CD4-positive, alpha-beta memory T cell (primary cell): ENCODE measurements around the gene TACC2. TPM values are rescaled to one million over a fixed set of nuclear protein-coding genes. Genes with fewer than 3 reads are reported as not detected.
A peak's percentile ranks its signal among the peaks of the same experiment; 100 is the strongest.

ENCODE experiments used
- CTCF ChIA-PET: fragments of 350-600 bp; sonication (Branson Sonifier 250); formaldehyde crosslinking; loops from one replicate; lab custom pipeline; 2021; ENCODE audit warnings: inconsistent platforms; ENCODE audit not compliant: partially characterized antibody; lab: Charles Lee
- POLR2A ChIA-PET: fragments of 350-600 bp; sonication (Branson Sonifier 250); formaldehyde crosslinking; loops from one replicate; lab custom pipeline; 2021; ENCODE audit not compliant: partially characterized antibody; lab: Charles Lee
- DNase-seq, 5 donors: peaks; one replicate each; pipeline versions ENCODE4 v3.0.0 to v3.0.0-alpha.2; 2020 to 2022; ENCODE audit warnings: mixed read lengths in 1 of 5
- H3K27ac ChIP-seq: one replicate; pipeline ENCODE4 v1.7.0; 2013; ENCODE audit warnings: low read depth, low read length
- H3K27me3 ChIP-seq: 2 replicates; pipeline ENCODE4 v1.7.0; 2013; ENCODE audit warnings: mild to moderate bottlenecking, low read length, moderate library complexity; ENCODE audit not compliant: insufficient read depth
- H3K36me3 ChIP-seq: 2 replicates; pipeline ENCODE4 v1.7.0; 2013; ENCODE audit warnings: mild to moderate bottlenecking, low read length, moderate library complexity; ENCODE audit not compliant: insufficient read depth
- H3K4me1 ChIP-seq: 2 replicates; pipeline ENCODE4 v1.7.0; 2013; ENCODE audit warnings: mild to moderate bottlenecking, low read length, moderate library complexity; ENCODE audit not compliant: insufficient read depth
- H3K4me3 ChIP-seq, 2 donors: one replicate each; pipeline ENCODE4 v1.7.0; 2013; ENCODE audit warnings: low read length in 2 of 2, mild to moderate bottlenecking in 1 of 2
- H3K9me3 ChIP-seq, 2 donors: one replicate each; pipeline ENCODE4 v1.7.0; 2013; ENCODE audit warnings: low read length in 2 of 2, control low read depth in 1 of 2; ENCODE audit not compliant: control insufficient read depth in 1 of 2
- H3K27ac Mint-ChIP-seq, 7 donors: one replicate each; pipeline ENCODE4 v1.8.0; 2020 to 2021; ENCODE audit warnings: mixed read lengths in 7 of 7, mild to moderate bottlenecking in 6 of 7, inconsistent platforms in 3 of 7, moderate library complexity in 3 of 7
- H3K27me3 Mint-ChIP-seq, 2 donors: one replicate each; pipeline ENCODE4 v1.8.0; 2020 to 2021; ENCODE audit warnings: mixed read lengths in 2 of 2
- H3K36me3 Mint-ChIP-seq, 2 donors: one replicate each; pipeline ENCODE4 v1.8.0; 2020 to 2021; ENCODE audit warnings: mixed read lengths in 2 of 2, inconsistent platforms in 1 of 2, mild to moderate bottlenecking in 1 of 2
- H3K4me1 Mint-ChIP-seq, 4 donors: one replicate each; pipeline ENCODE4 v1.8.0; 2020 to 2021; ENCODE audit warnings: mixed read lengths in 4 of 4, mild to moderate bottlenecking in 1 of 4
- H3K4me3 Mint-ChIP-seq, 8 donors: one replicate each; pipeline ENCODE4 v1.8.0; 2020 to 2021; ENCODE audit warnings: mixed read lengths in 8 of 8, mild to moderate bottlenecking in 7 of 8, moderate library complexity in 6 of 8, inconsistent platforms in 3 of 8
- H3K9me3 Mint-ChIP-seq, 8 donors: one replicate each; pipeline ENCODE4 v1.8.0; 2020 to 2021; ENCODE audit warnings: mixed read lengths in 8 of 8, mild to moderate bottlenecking in 5 of 8, inconsistent platforms in 3 of 8, moderate library complexity in 1 of 8
- intact Hi-C: fragments of 100-400 bp; cut with micrococcal nuclease; formaldehyde crosslinking; loops from one replicate; pipeline ENCODE4 v1.15.1; 2023
- polyA plus RNA-seq, 2 donors: library from polyadenylated mRNA; unstranded; fragments of 300-500 nt; fragmentation: Illumina TruSeq; gene quantifications; one replicate each; pipeline ENCODE4 v1.2.3, GENCODE V29; 2021
- total RNA-seq, 2 experiments: library from RNA; stranded (reverse); gene quantifications; one replicate each; pipeline ENCODE4 v1.2.3, GENCODE V29; 2021

Gene TACC2
- total and polyA plus RNA-seq, 4 experiments from 2014 or later: not detected

DNA sequence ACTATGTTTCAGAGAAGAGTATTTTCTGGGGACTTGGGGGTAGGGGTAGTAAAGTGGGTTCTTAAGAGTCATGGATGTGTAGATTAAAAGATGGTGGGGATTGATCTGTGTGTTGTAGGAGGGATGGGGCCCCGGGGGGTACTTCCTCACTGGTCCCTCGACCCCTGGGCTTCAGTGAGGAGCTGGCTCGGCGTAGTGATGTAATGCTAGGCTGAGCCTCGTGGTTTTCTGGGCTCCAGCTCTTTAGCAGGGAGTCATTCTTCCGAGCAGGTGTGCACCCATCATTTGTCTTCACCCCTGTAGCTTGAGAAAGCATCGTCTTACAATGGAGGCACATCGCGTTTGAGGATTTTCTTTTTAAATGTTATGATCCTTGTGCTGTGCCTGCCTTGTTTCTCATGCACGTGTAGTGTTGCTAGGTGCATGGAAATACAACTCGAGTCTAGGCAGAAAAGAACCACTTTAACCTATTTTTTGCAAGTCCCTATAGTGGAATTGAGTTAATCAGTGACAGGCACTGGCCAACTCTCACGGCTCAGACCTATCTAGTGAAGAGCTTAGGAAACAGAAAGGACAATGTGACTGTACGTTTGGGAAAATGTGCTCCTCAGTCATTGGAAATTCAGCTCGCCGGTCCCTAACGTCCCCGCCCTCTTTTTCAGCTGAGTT lies 176.0 kb downstream of the TACC2 start:
- no peaks in the 10 kb centered on the region for H3K36me3 Mint-ChIP-seq
- H3K27me3 ChIP-seq: peaks cover 17% of the 10 kb centered on the region
- H3K27me3 Mint-ChIP-seq: peaks cover 45 to 50% of the 10 kb centered on the region in 2 donors
- no peak overlapping the region for H3K27ac ChIP-seq
- POLR2A ChIA-PET: no interaction called here
- CTCF ChIA-PET: no interaction called here
- peaks cover 0 to 3% (median 0%) of the 10 kb centered on the region in 8 donors for H3K9me3 Mint-ChIP-seq
- H3K4me1 ChIP-seq: no peaks in the 10 kb centered on the region
- peaks cover 5 to 12% (median 9%) of the 10 kb centered on the region in 4 donors for H3K4me1 Mint-ChIP-seq
- H3K9me3 ChIP-seq: no peaks in the 10 kb centered on the region
- DNase-seq: no peak
- H3K27ac Mint-ChIP-seq: no peak overlapping the region
- intact Hi-C loops: no loop called here
- H3K36me3 ChIP-seq: no peaks in the 10 kb centered on the region
- H3K4me3 ChIP-seq: no peak overlapping the region
- H3K4me3 Mint-ChIP-seq: peak overlapping the region in 5 of 8 donors; percentile 7 to 72 (median 40)

GRCh38 chr10:122165484-122166276 lies 176.7 kb downstream of the TACC2 start:
- peaks cover 0 to 3% (median 0%) of the 10 kb centered on the region in 8 donors for H3K9me3 Mint-ChIP-seq
- H3K4me1 ChIP-seq: no peaks in the 10 kb centered on the region
- H3K36me3 ChIP-seq: no peaks in the 10 kb centered on the region
- peaks cover 44 to 45% of the 10 kb centered on the region in 2 donors for H3K27me3 Mint-ChIP-seq
- H3K27me3 ChIP-seq: peaks cover 17% of the 10 kb centered on the region
- DNase-seq: no peak
- ChIA-PET CTCF (no interaction called here), POLR2A (no interaction called here)
- no peaks in the 10 kb centered on the region for H3K9me3 ChIP-seq
- no peak overlapping the region for H3K27ac ChIP-seq
- H3K4me1 Mint-ChIP-seq: peaks cover 5 to 12% (median 9%) of the 10 kb centered on the region in 4 donors
- H3K4me3 Mint-ChIP-seq: peak overlapping the region in 2 of 8 donors; percentile 15 to 16
- no peak overlapping the region for H3K4me3 ChIP-seq
- H3K36me3 Mint-ChIP-seq: no peaks in the 10 kb centered on the region
- intact Hi-C loops: no loop called here
- H3K27ac Mint-ChIP-seq: no peak overlapping the region

- Histone ChIP-seq H3K4me3 (no peak overlapping the region), H3K4me1 (no peaks in the 10 kb centered on the region), H3K27ac (no peak overlapping the region), H3K36me3 (no peaks in the 10 kb centered on the region), H3K9me3 (no peaks in the 10 kb centered on the region), H3K27me3 (peaks cover 10% of the 10 kb centered on the region)
- H3K9me3 Mint-ChIP-seq: peaks cover 0 to 3% (median 0%) of the 10 kb centered on the region in 8 donors
- no peak overlapping the region for H3K4me3 Mint-ChIP-seq
- intact Hi-C loops: no loop called here
- DNase-seq: no peak
- no peaks in the 10 kb centered on the region for H3K36me3 Mint-ChIP-seq
- peaks cover 5 to 12% (median 9%) of the 10 kb centered on the region in 4 donors for H3K4me1 Mint-ChIP-seq
- CTCF ChIA-PET: no interaction called here
- no peak overlapping the region for H3K27ac Mint-ChIP-seq
- H3K27me3 Mint-ChIP-seq: peaks cover 31 to 32% of the 10 kb centered on the region in 2 donors
- POLR2A ChIA-PET: no interaction called here
These were observed 179.1 kb downstream of the TACC2 start for GRCh38 chr10:122168101-122168500.

DNA sequence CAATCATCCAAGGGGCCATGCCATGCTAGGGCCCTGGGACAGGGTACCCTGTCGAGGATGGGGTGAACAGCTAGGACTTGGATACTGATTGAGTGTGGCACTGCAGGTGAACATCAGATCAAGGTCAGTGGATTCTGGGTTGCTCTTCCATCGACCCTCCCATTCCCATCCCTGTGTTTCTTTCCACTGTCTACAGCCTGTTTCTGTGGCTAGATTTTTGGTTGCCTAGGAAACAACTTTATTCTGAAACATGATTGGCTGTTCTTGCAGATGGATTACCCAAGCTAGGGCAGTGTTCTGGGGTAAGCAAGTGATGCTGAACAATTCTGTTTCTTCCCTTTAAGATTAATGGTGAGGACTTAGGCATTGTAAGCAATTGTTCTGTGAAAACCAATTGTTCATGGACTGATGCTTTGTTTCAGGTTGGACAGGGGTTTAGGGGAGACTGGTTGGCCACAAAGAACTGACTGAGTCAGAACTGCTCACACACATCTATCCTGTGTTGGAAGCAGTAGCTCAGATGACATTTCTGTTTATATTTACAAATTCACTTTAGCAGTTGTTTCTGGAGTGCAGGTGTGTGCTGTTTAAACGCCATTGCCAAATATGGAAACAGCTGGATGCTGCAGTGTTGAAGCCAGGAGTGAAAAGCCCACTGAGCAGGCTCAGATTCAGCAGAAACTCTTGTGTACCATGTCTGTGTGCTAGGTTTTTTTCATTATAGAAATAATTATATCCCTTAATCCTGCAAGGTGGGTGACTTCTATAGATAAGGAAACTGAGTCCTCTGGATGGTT lies 179.8 kb downstream of the TACC2 start:
- CTCF ChIA-PET: no interaction called here
- H3K27ac Mint-ChIP-seq: no peak overlapping the region

GRCh38 chr10:122170802-122171201 lies 181.8 kb downstream of the TACC2 start:
- DNase-seq: no peak
- H3K27me3 Mint-ChIP-seq: peaks cover 16% of the 10 kb centered on the region in 2 donors

More for the DNA sequence above, 179.8 kb downstream of the TACC2 start:
- Mint-ChIP-seq H3K36me3 (no peaks in the 10 kb centered on the region), H3K4me1 (peaks cover 5 to 12% (median 9%) of the 10 kb centered on the region in 4 donors), H3K27me3 (peaks cover 31 to 32% of the 10 kb centered on the region in 2 donors), H3K4me3 (no peak overlapping the region), H3K9me3 (peaks cover 0 to 3% (median 0%) of the 10 kb centered on the region in 8 donors)
- intact Hi-C loops: no loop called here
- Histone ChIP-seq H3K4me3 (no peak overlapping the region), H3K27ac (no peak overlapping the region), H3K4me1 (no peaks in the 10 kb centered on the region), H3K36me3 (no peaks in the 10 kb centered on the region), H3K9me3 (no peaks in the 10 kb centered on the region), H3K27me3 (peaks cover 10% of the 10 kb centered on the region)
- POLR2A ChIA-PET: no interaction called here
- no peak for DNase-seq

GRCh38 chr10:122171302-122172075 lies 182.5 kb downstream of the TACC2 start:
- no peak overlapping the region for H3K4me3 ChIP-seq
- no peaks in the 10 kb centered on the region for H3K4me1 ChIP-seq
- no peak for DNase-seq
- H3K36me3 ChIP-seq: no peaks in the 10 kb centered on the region
- CTCF ChIA-PET: no interaction called here
- H3K27ac ChIP-seq: no peak overlapping the region
- Mint-ChIP-seq H3K4me3 (no peak overlapping the region), H3K4me1 (no peaks in the 10 kb centered on the region), H3K9me3 (no peaks in the 10 kb centered on the region), H3K27me3 (peaks cover 13% of the 10 kb centered on the region in 2 donors), H3K36me3 (no peaks in the 10 kb centered on the region), H3K27ac (no peak overlapping the region)
- POLR2A ChIA-PET: no interaction called here
- no peaks in the 10 kb centered on the region for H3K9me3 ChIP-seq
- no peaks in the 10 kb centered on the region for H3K27me3 ChIP-seq
- intact Hi-C loops: no loop called here

More at GRCh38 chr10:122170802-122171201, 181.8 kb downstream of the TACC2 start:
- ChIA-PET POLR2A (no interaction called here), CTCF (no interaction called here)
- no peaks in the 10 kb centered on the region for H3K4me1 Mint-ChIP-seq
- no peak overlapping the region for H3K27ac ChIP-seq
- peaks cover 0 to 3% (median 0%) of the 10 kb centered on the region in 8 donors for H3K9me3 Mint-ChIP-seq
- no peak overlapping the region for H3K4me3 Mint-ChIP-seq
- no peaks in the 10 kb centered on the region for H3K9me3 ChIP-seq
- H3K4me1 ChIP-seq: no peaks in the 10 kb centered on the region
- no peaks in the 10 kb centered on the region for H3K36me3 Mint-ChIP-seq
- no peak overlapping the region for H3K4me3 ChIP-seq
- H3K27me3 ChIP-seq: no peaks in the 10 kb centered on the region
- no peak overlapping the region for H3K27ac Mint-ChIP-seq
- H3K36me3 ChIP-seq: no peaks in the 10 kb centered on the region
- intact Hi-C loops: no loop called here
